HepG2 (cell line): ENCODE measurements around the gene C1orf94. TPM values are rescaled to one million over a fixed set of nuclear protein-coding genes. Genes with fewer than 3 reads are reported as not detected.

Experiments
- ATAC-seq: fragments of 200-7000 bp; cut with Tn5 transposase; 3 replicates; pipeline ENCODE4 v1.9.1; 2020; ENCODE audit warnings: mild to moderate bottlenecking, moderate library complexity
- BruUV-seq: library from RNA; stranded (reverse); fragments of 400-500 nt; replicated peaks from 2 replicates; lab custom pipeline; 2021; lab: Mats Ljungman, UMichigan
- CTCF ChIA-PET: fragments of 300-600 bp; formaldehyde crosslinking; extraction: SDS; loops from one replicate; lab custom pipeline; 2021; ENCODE audit warnings: low total read pairs, inconsistent platforms, low intra/inter-chr PET ratio; lab: Yijun Ruan, JAX
- POLR2A ChIA-PET: fragments of 350-600 bp; sonication (Branson Sonifier 250); formaldehyde crosslinking; loops from one replicate; lab custom pipeline; 2020; ENCODE audit warnings: antibody characterized with exemption, inconsistent platforms; lab: Yijun Ruan, JAX
- DNase-seq: peaks from one replicate; pipeline ENCODE4 v3.0.0-alpha.2; 2015; ENCODE audit warnings: low spot score
- FAIRE-seq: peaks from 3 replicates; lab custom pipeline; 2011; peaks lifted over from hg19 to GRCh38; lab: Jason Lieb, UNC
- H2AFZ ChIP-seq: one replicate; pipeline ENCODE4 v1.6.1; 2011; ENCODE audit warnings: low read length, inconsistent platforms
- H3K27ac ChIP-seq: fragments of 300-600 bp; 3 replicates; pipeline ENCODE4 v1.8.0; 2011; ENCODE audit warnings: mixed run types, mild to moderate bottlenecking, mixed read lengths, low read length, inconsistent platforms; ENCODE audit not compliant: insufficient read depth; ENCODE audit errors: extremely low read length
- H3K27me3 ChIP-seq, 2 experiments: fragments of 200-600 bp in 1 of 2; 2 replicates in 1 of 2; 3 replicates in 1 of 2; pipeline versions ENCODE4 v1.6.0 to v1.8.0; 2011; ENCODE audit warnings: low read length in 2 of 2, mild to moderate bottlenecking in 2 of 2, moderate library complexity in 2 of 2, inconsistent platforms in 1 of 2; ENCODE audit not compliant: insufficient read depth in 2 of 2, control insufficient read depth in 1 of 2
- H3K36me3 ChIP-seq, 2 experiments: fragments of 200-600 bp in 1 of 2; replicated peaks in 1 of 2; 2 replicates in 1 of 2; 3 replicates in 1 of 2; pipeline versions ENCODE4 v1.5.1 to v1.8.0; 2011; ENCODE audit warnings: low read length in 2 of 2, inconsistent platforms in 1 of 2; ENCODE audit not compliant: insufficient read depth in 2 of 2, control insufficient read depth in 1 of 2
- H3K4me1 ChIP-seq: 2 replicates; pipeline ENCODE4 v1.5.1; 2012; ENCODE audit warnings: low read length, inconsistent platforms; ENCODE audit not compliant: insufficient read depth
- H3K4me2 ChIP-seq: 2 replicates; pipeline ENCODE4 v1.6.0; 2011; ENCODE audit warnings: low read depth, low read length, inconsistent platforms
- H3K4me3 ChIP-seq, 3 experiments: fragments of 200-600 bp in 1 of 3; sonication (generic), shearing (Covaris generic) in 1 of 3; replicated peaks in 1 of 3; 2 replicates each; pipeline ENCODE4 v1.5.1; 2011 to 2016; ENCODE audit warnings: low read length in 3 of 3, inconsistent platforms in 2 of 3, low read depth in 2 of 3, mild to moderate bottlenecking in 2 of 3, control low read depth in 1 of 3, mixed read lengths in 1 of 3; ENCODE audit not compliant: insufficient read depth in 1 of 3
- H3K79me2 ChIP-seq: one replicate; pipeline ENCODE4 v1.6.1; 2011; ENCODE audit warnings: low read length, inconsistent platforms; ENCODE audit not compliant: insufficient read depth
- H3K9ac ChIP-seq: 2 replicates; pipeline ENCODE4 v1.6.0; 2011; ENCODE audit warnings: mild to moderate bottlenecking, low read depth, low read length, inconsistent platforms; ENCODE audit not compliant: insufficient read depth
- H3K9me3 ChIP-seq: 2 replicates; pipeline ENCODE4 v1.5.1; 2012; ENCODE audit warnings: mild to moderate bottlenecking, low read length
- H4K20me1 ChIP-seq: 2 replicates; pipeline ENCODE4 v1.6.0; 2011; ENCODE audit warnings: inconsistent platforms, mild to moderate bottlenecking, low read length, moderate library complexity; ENCODE audit not compliant: insufficient read depth
- CCDC6 ChIP-seq: sonication (generic); formaldehyde crosslinking; IDR thresholded peaks from 2 replicates; pipeline ENCODE4 v1.8.1; 2022; ENCODE audit warnings: mild to moderate bottlenecking, missing genetic modification reagents, moderate library complexity
- HIVEP1 ChIP-seq: sonication (generic); formaldehyde crosslinking; IDR thresholded peaks from 2 replicates; pipeline ENCODE4 v1.4.0; 2020; ENCODE audit warnings: mild to moderate bottlenecking, missing genetic modification reagents
- KLF6 ChIP-seq: IDR thresholded peaks from 2 replicates; pipeline ENCODE4 v1.8.0; 2016; ENCODE audit warnings: missing biosample characterization, missing genetic modification reagents
- NR2F1 ChIP-seq, 2 experiments: fragments of 450-650 bp in 1 of 2; formaldehyde crosslinking in 1 of 2; IDR thresholded peaks; 2 replicates each; pipeline versions ENCODE4 v1.5.0 to v1.6.1; 2016 to 2020; ENCODE audit warnings: mild to moderate bottlenecking in 1 of 2, missing compliant biosample characterization in 1 of 2, missing genetic modification reagents in 1 of 2, moderate library complexity in 1 of 2
- RERE ChIP-seq: IDR thresholded peaks from 2 replicates; pipeline ENCODE4 v1.6.1; 2016; ENCODE audit warnings: low read depth, missing genetic modification reagents, missing compliant biosample characterization
- SALL1 ChIP-seq: sonication (generic); formaldehyde crosslinking; IDR thresholded peaks from 2 replicates; pipeline ENCODE4 v1.8.0; 2022; ENCODE audit warnings: mild to moderate bottlenecking, missing genetic modification reagents
- SAP130 ChIP-seq: IDR thresholded peaks from 2 replicates; pipeline ENCODE4 v1.6.1; 2016; ENCODE audit warnings: low read depth
- TARDBP ChIP-seq: sonication (generic); formaldehyde crosslinking; IDR thresholded peaks from 2 replicates; pipeline ENCODE4 v1.8.0; 2022; ENCODE audit warnings: mild to moderate bottlenecking, missing genetic modification reagents
- TCF7 ChIP-seq: sonication (generic); IDR thresholded peaks from 2 replicates; pipeline ENCODE4 v1.6.1; 2016; ENCODE audit warnings: antibody characterized with exemption, low read depth
- TSC22D2 ChIP-seq: sonication (generic); formaldehyde crosslinking; IDR thresholded peaks from 2 replicates; pipeline ENCODE4 v1.5.1; 2020; ENCODE audit warnings: missing genetic modification reagents, mild to moderate bottlenecking, borderline replicate concordance
- ZNF724P ChIP-seq: sonication (generic); formaldehyde crosslinking; IDR thresholded peaks from 2 replicates; pipeline ENCODE4 v1.8.0; 2022; ENCODE audit warnings: missing genetic modification reagents, borderline replicate concordance
- WGBS: methylation state at CpG from one replicate; pipeline ENCODE4 v1.1.6; 2017; ENCODE audit warnings: low lambda C conversion rate; 5-methylcytosine and 5-hydroxymethylcytosine counted together
- in situ Hi-C: cut with HindIII; loops from 2 replicates; pipeline ENCODE4 v1.10.0; 2017; ENCODE audit warnings: low pct_unique_long_range_greater_than_20kb; ENCODE audit not compliant: extremely low pct_ligation_motif_present
- intact Hi-C: fragments of 100-400 bp; cut with micrococcal nuclease; formaldehyde crosslinking; loops from one replicate; pipeline ENCODE4 v1.10.0; 2022; ENCODE audit not compliant: unreplicated experiment
- polyA plus RNA-seq, 8 experiments: library from polyadenylated mRNA; depleted of rRNA in 3 of 8; stranded (reverse) in 7 of 8; unstranded in 1 of 8; fragments of >200 nt; fragmentation: Illumina TruSeq in 4 of 8; extraction: Trizol in 4 of 8; gene quantifications; 2 replicates each; pipeline versions ENCODE4 v1.2.1 to v1.2.3, GENCODE V29; 2011 to 2016; ENCODE audit warnings: low read depth in 4 of 8, missing spikeins in 1 of 8, mixed read lengths in 1 of 8; ENCODE audit not compliant: insufficient read depth in 1 of 8
- total RNA-seq, 5 experiments: library from RNA; depleted of rRNA; stranded (reverse); fragments of >200 nt; fragmentation: Illumina TruSeq; extraction: Trizol; gene quantifications; 2 replicates each; pipeline ENCODE4 v1.2.3, GENCODE V29; 2016; ENCODE audit warnings: low read depth in 1 of 5

The C1orf94 gene
- total and polyA plus RNA-seq, 2 of the 13 experiments (the other 11 are each of a cell fraction or from before 2014, with no cell fraction given) = not detected

DNA sequence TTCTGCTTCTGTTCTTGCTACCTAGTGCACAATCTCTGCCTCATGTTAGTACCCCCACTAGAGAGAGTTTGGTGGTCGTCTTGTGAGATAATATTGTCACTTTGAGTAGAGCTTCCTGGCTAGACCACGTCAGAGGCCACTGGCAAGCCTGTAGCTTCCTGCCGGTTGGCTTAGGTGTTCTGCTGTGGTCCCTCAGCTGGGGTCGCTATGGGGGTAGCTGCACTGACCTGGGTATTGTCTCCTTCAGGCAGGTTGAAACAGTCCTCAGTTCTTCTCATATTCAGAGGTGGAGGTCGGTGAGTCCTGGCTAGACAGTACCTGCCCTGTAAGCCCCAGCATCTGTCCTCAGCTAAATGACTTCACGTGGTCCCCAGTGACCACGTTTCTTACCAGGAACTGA lies 86.2 kb downstream of the C1orf94 start:
- Histone ChIP-seq H3K4me1 (no peaks in the 10 kb centered on the region), H4K20me1 (no peaks in the 10 kb centered on the region), H3K4me3 (no peak overlapping the region), H3K27me3 (peaks cover 0 to 5% of the 10 kb centered on the region in 2 experiments; a peak in 1 of 5 replicates), H3K27ac (no peak overlapping the region), H3K36me3 (no peaks in the 10 kb centered on the region), H2AFZ (no peak overlapping the region), H3K79me2 (no peaks in the 10 kb centered on the region), H3K4me2 (no peak overlapping the region), H3K9ac (no peak overlapping the region), H3K9me3 (no peaks in the 10 kb centered on the region)
- ChIA-PET POLR2A (no interaction called here), CTCF (no interaction called here)
- FAIRE-seq = no peak
- intact Hi-C loops = no loop called here
- DNase-seq = no peak
- no peak for ATAC-seq
- in situ Hi-C loops = no loop called here
- BruUV-seq = no TSS peak
- no peak for TF ChIP-seq TCF7
- TF ChIP-seq CCDC6 (CRISPR knock-in tag) = no peak
- TF ChIP-seq NR2F1 (CRISPR knock-in tag; IDR thresholded peaks at IDR 0.05) = no peak
- no peak for TF ChIP-seq SALL1 (CRISPR knock-in tag)
- TF ChIP-seq TARDBP (CRISPR knock-in tag) = no peak
- TF ChIP-seq KLF6 (CRISPR knock-in tag) = no peak
- no peak for TF ChIP-seq TSC22D2
- TF ChIP-seq ZNF724P (CRISPR knock-in tag) = no peak
- TF ChIP-seq HIVEP1 (CRISPR knock-in tag) = no peak
- TF ChIP-seq RERE = no peak
- TF ChIP-seq SAP130 = no peak
- WGBS = 3% methylated on average over 4 of the region's 7 CpGs
